Stimulated activated CD4-positive, alpha-beta T cell treated with anti-CD3 and anti-CD28 coated beads, Interleukin-4, amount 100 ng/mL, for 48 hours (primary cell): ENCODE measurements around the gene SPOCK3.
"Not testable (repeated sequence)": the region's sequence is repeated elsewhere in the genome, so short reads cannot be mapped to it uniquely, and the experiment has no call there.

Experiments used
- DNase-seq, 2 donors: peaks; one replicate each; pipeline ENCODE4 v3.0.0-alpha.2; 2020; ENCODE audit warnings: low read depth in 2 of 2

SPOCK3 gene

DNA sequence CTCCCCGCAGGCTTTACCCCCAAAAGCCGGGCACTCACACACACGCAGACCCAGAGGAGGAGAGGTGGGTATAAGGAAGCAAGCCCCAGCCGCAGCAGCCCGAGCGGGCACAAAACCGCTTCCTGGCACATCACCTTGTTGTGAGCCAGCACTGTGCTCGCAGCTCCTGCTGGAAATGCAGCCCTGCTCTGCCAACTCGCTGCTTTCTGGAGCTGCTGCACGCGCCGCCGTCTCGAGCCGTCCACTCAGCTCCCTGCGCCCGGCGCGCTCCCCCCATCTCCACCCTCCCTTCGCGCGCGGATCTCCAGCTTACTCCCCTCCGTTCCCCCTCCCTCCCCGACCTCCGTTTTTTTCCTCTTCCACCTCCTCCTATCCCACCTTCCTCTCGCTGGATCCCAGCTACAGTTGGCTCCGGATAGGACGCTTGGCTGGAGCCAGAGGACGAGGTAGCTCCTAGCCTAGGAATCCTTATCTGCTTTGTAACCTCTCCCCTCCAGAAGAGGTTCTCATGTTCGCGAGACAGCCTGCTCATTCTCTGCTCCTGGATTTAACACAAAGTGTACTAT lies at the start of gene SPOCK3:
SPOCK3 (minus strand) TSS at position 179 of the 566 bp plus-strand sequence.
- no peak for DNase-seq

GRCh38 chr4:167282171-167282864 lies 48.0 kb upstream of the SPOCK3 start:
- no peak for DNase-seq

DNA sequence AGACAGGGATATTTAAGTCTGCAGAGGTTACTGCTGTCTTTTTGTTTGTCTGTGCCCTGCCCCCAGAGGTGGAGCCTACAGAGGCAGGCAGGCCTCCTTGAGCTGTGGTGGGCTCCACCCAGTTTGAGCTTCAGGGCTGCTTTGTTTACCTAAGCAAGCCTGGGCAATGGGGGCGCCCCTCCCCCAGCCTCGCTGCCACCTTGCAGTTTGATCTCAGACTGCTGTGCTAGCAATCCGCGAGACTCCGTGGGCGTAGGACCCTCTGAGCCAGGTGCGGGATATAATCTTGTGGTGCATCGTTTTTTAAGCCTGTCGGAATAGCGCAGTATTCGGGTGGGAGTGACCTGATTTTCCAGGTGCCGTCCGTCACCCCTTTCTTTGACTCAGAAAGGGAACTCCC lies 47.3 kb upstream of the SPOCK3 start:
- not testable (repeated sequence) for DNase-seq

DNA sequence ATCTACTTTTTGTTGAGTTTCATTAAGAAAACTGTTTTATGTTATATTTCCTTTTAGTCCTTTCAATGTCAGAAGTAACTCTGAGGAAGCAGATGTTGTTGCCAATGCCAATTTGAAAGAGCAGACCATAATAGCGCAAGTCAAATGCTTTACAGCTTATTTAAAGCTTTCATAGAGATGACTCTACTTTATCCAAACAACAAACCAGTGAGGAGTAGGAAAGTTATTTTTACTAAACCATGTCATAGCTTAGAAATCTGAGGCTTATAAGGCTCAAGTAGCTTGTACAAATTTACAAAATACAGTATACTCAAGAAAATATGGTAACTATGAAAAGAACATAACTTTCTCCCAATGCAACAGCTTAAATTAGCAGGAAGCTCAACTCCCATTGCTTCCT lies 40.1 kb upstream of the SPOCK3 start:
- DNase-seq = no peak

DNA sequence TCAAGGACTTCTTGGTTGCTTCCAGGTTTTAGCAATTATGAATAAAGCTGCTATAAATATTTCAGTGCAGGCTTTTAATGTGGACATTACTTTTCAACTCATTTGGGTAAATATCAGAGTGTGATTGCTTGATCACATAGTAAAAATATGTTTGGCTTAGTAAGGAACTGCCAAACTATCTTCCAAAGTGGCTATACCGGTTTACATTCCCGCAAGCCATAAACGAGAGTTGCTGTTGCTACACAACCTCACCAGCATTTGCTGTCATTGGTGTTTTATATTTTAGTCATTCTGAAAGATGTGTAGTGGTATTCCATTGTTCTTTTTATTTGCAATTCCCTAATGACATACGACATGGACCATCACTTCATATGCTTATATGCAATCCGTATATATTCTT lies 30.9 kb upstream of the SPOCK3 start:
- no peak for DNase-seq

GRCh38 chr4:167248271-167248670 lies 14.0 kb upstream of the SPOCK3 start:
- no peak for DNase-seq

- no peak for DNase-seq
These were observed 5.3 kb upstream of the SPOCK3 start for GRCh38 chr4:167239627-167240026.

- no peak for DNase-seq
These were observed 3.9 kb upstream of the SPOCK3 start for GRCh38 chr4:167238226-167238625.

DNA sequence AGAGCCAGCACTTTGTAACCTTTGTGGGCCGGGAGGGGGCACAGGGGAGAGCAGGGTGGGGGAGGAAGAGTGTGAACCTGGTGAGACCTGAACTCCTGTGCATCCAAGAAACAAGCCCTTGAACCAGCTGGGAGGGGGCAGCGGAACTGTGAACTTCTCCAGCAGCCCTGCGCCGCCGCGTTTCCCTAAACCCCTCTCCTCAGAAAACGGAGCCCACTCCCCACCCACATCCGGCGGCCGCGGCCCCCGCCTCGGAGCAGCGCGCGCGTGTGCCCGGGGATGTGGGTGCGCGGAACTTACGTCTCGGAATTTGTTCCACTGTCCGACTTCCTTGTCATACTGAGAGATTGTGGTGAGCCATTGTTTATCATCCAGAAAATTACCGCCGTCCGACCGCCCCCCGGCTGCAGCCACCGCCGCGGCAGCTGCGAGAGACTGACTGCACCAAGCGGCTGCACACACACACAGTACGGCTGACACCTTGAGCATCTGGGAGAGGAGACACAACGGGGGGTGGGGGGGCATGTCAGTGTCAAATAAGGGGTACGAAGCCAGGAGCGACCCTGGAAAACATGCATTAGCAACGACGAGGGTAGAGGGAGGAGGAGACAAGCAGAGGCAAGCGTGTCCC lies 494 bp downstream of the SPOCK3 start:
- DNase-seq = no peak

DNA sequence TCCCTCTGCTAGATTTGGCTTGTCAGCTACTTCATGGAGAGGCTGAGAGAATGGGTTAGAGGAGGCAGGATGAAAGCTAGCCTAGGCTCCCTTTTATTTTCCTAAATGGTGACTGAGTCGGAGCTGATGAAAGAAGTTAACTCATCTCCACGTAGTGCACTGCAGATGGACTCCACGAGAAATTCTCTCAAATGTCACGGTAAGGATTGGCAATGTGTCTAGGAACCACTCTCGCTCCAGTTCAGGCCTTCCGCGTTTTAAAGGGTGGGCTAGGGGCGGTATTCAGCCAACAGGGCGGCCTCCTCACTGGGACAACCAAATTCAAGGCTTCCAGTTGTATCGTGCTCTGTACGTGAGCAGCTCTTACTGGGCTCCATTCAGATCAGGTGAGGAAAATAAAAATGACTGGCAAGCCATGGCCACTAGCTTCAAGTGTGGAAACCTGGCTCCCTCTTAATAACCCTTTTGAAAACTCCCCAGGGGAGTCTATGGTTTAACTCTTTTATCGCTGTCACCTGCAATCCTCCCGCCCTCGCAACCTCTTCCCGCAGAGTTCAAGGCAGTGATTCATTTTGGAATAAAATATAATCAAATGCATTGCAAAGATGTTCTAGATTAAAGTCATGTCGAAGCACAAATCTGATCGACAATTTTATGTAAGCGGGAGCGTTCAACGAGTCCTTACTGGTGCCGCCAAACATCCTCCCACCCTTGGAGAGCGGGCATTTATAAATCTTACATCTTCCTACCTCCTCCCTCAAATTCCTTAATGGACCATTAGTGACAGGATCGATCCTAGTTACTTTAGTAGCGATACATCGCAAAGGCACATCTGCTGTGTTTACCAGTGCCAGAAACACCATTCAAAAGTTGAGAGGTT lies 1.2 kb downstream of the SPOCK3 start:
- DNase-seq = no peak

DNA sequence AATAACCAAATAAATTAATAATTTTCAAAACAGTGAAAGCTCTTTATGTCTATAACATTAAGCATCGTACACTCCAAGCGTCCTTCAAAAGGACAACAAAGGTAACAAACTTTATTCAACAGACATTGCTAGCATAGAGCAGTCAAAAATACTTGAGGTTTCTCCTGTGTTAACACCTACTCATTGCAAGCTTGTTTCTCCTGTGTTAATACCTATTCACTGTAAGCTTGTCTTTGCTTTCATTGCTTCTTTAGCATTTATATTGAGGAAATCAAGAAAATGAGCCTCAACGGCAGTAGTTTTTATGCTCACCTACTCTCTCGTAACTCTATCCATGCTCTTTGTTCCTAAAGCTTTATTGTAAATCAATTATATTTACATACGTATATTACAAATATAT lies 3.5 kb downstream of the SPOCK3 start:
- DNase-seq = no peak

GRCh38 chr4:167222099-167222498 lies 12.2 kb downstream of the SPOCK3 start:
- no peak for DNase-seq

DNA sequence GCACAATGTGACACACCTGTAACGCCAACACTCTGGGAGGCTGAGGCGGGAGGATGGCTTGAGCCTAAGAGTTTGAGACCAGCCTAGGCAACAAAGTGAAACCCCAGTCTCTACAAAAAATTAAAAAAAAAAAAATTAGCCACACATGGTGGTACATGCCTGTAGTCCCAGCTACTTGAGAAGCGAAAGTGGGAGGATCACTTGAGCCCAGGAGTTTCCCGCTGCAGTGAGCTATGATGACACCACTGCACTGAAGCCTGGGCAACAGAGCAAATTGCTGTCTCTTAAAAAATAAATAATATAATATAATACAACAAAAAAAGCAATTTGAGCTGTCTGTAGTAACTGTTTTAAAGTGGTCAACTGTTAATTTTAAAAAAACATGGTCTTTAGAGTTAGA lies 13.2 kb downstream of the SPOCK3 start:
- no peak for DNase-seq

DNA sequence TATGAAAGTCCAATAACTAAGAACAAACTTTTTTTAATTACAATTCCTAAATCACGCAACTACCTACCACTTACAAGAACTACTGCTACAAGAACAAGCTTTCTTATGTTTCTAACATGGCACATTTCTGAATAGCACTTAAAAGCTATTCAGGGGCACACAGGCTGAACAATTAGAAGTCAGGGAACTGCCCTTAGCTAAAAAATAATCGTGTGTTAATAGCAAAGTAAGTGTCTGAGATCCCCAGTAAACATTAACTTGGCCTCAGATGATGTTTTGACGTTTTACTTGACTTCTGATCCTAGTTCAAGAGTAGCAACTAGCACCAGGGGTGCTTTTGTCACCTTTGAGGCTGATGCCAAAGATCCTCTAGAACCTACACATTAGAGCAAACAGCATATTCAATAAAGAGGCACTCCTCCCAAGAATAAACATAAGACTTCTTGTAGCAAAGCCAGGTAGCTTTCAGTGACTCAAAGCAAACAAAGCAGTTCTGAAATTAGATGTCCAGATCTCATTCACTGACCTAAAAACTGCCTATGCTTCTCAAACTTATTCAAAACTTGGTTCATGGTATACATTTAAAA lies 16.2 kb downstream of the SPOCK3 start:
- no peak for DNase-seq

DNA sequence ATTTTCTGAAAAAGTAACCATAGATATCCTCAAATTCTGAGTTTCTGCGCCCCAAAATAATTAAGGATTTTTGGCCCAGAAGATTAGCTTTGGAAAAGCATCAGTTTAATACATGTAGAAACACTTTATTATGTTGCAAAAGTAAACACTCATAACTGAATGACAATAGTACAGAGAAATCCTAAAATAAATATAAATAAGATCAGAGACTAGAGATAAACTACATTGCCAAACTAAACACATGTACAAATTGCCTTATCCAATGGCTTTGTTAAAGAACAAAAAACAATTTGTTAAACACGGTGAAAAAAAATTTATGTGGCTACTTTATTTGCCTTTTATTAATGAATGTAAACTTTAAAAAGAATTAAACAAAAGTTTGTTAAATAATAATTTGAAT lies 17.5 kb downstream of the SPOCK3 start:
- no peak for DNase-seq

DNA sequence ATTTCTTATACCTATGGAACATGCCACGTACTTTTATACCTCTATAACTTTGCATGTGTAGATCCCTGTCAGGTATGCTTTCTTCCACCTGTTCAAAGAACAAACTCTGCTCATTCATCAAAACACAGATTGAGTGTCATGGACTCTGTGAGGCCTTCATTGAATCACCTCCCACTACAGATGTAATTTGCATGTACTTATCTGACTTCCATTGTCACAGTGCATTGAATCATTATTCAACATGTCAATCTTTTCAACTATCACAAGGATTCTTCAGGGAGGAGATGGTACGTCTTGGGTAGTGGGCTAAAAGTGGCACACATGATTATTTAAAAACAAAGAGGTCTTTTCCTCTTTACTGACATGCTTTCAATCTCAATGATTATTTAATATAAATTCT lies 24.1 kb downstream of the SPOCK3 start:
- no peak for DNase-seq

DNA sequence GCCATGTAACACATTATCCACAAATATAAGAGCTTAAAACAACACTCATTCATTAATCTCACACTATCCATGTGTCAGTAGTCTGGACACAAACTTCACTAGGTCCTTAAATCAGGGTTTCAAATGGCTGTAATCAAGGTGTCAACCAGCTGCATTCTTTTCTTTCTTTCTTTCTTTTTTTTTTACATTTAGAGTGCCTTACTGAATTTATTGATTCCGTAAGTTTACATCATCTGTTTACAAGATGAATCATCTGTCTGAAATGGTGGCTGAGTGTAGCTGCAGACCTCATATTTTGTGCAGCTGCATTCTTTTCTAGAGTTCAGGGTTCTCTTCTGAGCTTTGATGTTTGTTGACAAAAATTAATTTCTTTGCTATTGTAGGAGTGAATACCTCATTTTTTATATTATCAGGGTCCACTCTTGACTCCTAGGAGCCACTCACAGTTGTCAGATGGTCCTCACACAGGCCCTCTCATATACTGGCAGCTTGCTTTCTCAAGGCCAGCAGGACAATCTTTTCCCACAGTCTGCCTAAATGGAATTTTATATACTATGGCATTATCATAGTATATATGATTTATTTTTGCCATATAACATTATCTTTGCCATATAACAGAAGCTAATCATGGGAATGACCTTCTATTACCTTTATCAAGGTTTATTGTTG lies 37.8 kb downstream of the SPOCK3 start:
- DNase-seq = no peak

- no peak for DNase-seq
These were observed 43.9 kb downstream of the SPOCK3 start for GRCh38 chr4:167190379-167190778.

- DNase-seq = no peak
These were observed 48.8 kb downstream of the SPOCK3 start for GRCh38 chr4:167185465-167185864.

DNA sequence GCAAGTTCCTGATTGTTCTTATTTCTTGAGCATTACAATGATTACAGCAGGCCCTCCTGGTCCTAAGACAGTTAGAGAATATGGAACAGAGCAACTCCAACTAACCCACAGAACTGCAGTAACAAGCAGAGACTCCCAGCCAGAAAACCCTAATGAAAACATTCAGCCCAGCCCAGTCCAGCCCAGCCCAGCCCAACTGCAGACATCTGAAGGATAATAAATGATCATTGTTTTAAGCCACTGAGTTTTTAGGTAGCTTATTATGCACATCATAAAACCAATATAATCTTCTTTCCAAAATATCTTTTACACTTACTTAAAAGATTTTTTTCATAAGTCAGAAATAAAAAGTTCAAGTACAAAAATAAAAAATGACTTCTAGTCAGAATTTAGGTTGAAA lies 51.3 kb downstream of the SPOCK3 start:
- no peak for DNase-seq

DNA sequence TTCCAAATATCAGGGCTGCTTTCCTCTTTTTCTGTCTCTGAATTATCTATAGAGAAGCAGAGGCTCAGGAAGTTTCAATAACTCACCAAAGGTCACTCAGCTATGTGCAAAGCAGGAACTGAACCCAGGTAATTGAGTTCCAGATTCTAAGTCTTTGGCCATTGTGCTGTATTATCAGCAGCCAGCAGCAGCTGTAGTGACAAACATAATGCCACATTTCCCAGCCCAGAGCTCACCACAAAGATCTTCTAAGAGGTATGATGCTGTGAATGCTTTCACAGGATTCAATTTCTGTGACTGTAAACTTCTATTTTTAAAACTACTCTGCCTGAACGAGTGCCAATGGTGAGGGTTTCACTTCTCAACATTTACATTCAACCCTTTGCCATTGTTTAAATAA lies 56.4 kb downstream of the SPOCK3 start:
- no peak for DNase-seq
